Loucy (cell line): ENCODE measurements around the gene UBXN1.

Source experiments
- CTCF ChIP-seq: fragments of 200-600 bp; sonication (generic); conservative IDR thresholded peaks from 2 replicates; pipeline ENCODE4 v1.5.1; 2014; ENCODE audit warnings: mild to moderate bottlenecking, antibody characterized with exemption, low read length
- EZH2phosphoT487 ChIP-seq: fragments of 200-600 bp; IDR thresholded peaks from 2 replicates; pipeline ENCODE4 v1.6.1; 2018; ENCODE audit warnings: antibody characterized with exemption, mild to moderate bottlenecking, moderate library complexity, borderline replicate concordance

DNA sequence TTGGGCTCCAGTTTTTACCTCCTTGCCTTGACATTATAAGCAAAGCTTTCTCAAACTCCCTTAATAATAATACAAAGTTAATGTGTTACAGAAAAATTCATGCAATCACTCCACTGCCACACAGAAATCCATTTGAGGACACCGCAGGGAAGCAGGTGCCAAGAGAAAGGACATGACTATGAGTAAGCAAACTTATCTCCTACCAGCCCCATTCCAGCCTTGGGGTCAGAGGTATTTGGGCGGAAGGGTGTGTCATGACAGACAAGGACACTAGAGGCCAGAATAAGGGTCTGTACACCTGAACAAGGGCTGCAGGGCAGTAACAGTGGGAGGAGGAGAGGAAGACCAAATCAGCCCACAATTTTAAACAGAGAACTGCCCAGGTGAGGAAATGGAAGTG is 34.5 kb upstream of the UBXN1 start:
- TF ChIP-seq CTCF: no peak
- no peak for TF ChIP-seq EZH2phosphoT487
